ENCODE data around the gene SLC16A12. TPM values are rescaled to one million over a fixed set of nuclear protein-coding genes. Genes with fewer than 3 reads are reported as not detected.
"Not testable (repeated sequence)": the region's sequence is repeated elsewhere in the genome, so short reads cannot be mapped to it uniquely, and the experiment has no call there.

The SLC16A12 gene
- total RNA-seq, 1 experiment from 2014 or later = 0.10 TPM

DNA sequence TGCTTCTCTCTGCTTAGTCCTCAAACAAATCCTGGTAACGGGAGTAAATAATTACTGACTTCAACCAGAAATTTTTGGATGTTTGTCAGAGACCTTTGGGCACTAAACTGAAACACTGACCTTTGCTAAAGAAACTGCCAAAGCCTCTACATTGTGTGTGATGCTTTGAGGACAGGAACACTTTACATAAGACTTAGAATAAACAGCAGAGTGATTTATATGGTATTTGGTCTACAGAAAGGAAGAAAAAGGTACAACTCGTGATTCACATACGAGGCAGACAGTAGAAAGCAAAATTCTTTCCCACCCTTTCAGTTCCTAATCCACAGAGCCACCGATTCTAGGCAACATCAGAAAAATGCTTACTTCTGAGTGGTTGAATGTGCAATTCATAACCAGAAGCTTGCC is 59.8 kb downstream of the SLC16A12 start:
- no peak for DNase-seq (ENCODE audit: extremely low read depth, low read depth)

DNA sequence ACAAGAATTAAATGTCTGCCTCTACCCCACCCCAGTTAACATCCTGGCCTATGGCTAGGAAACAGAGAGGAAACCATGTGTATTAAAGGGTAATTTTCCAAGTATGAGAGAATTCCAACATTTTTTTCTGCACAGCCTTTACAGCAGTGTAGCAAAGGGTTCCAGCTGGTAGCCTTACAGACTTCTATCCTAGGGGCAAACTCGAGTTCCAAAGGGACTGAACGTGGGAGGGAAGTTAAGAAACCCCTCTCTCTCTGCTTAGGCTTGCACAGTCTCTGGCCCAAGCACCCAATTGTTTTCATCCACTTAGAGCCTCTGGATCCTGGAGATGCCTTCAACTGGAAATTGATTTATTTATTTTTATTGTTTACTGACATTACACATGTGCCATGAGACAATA is 60.3 kb downstream of the SLC16A12 start:
- no peak for DNase-seq (ENCODE audit: extremely low read depth, low read depth)

DNA sequence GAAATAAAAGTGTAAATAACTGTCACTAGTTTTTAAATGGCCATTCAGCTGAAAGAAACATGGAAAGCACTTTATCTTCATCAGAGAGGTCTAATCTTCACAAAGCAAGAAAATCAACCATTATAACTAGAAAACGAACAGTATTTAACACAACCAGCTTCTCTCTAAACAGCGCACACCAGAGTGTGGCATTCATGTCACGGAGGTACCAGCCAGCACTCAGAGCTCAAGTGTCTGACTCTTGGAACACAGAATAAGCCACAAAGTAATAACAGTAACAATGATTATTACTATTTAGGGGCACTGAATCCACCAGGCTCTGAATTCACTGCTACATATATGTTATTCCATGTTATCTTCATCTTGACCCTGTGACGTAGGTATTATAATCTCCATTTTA is 60.9 kb downstream of the SLC16A12 start:
- DNase-seq (ENCODE audit: extremely low read depth, low read depth) = no peak

DNA sequence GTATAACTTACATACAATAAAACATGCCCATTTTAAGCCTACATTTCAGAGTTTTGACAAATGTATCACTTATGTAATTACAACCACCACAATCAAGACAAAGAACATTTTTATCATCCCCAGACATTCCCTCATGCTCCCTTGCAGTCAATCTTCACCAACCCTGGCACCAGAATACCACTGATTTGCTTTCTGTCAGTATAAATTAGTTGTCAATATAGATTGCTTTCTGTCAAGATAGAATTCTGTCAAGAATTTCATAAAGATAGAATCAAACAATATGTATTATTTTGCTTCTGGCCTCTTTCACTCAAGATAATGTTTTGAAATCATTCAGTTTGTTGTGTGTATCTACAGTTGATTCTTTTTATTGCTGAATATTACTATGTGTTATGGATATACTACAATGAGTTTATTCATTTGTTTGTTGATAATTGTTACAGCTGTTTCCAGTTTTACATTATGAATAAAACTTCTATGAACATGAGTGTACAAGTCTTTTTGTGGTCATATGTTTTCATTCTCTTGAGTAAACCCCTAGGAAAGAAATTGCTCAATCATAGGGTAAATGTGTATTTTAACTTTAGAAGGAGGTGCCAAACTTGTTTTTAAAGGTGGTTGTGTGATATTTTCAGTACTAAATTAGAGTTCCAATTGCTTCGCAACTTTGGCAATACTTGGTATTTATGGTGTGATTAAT is 64.1 kb downstream of the SLC16A12 start:
- no peak for DNase-seq (ENCODE audit: extremely low read depth, low read depth)

DNA sequence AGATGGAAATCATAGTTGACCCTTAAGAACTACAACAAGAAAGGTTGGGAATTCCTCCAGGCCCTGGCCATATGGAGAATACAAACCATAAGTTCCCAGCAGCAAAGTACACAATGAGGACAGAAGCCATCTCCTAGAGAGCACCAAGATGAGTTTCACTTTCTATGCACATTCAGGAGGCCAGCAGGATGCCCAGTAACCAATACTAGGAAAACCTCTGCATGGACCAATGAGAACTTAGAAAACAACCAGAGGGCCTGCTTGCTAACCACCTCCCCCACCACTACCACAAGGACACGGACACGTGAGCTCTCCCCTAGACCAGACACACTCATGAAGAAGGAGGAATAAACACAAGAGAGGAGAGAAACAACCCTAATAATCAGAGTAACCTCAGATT is 64.8 kb downstream of the SLC16A12 start:
- DNase-seq (ENCODE audit: extremely low read depth, low read depth) = no peak

DNA sequence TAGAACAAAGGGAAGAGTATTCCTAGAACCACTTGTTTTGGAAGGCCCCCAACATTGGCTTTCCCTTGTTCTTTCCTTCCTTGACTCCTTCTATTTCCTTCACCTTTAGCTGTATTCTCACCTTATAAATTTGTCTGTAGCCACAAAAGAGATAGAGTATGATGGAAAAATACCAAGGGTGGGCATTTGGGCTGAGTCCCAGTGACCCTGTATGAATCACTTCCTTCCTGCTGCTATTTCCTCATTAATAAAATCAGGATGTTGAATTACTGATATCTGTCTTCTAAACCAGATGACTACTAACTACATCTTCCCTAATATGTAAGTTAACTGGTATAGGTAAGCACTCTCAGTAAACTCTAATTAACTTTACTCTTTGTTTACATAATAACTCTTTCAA is 65.9 kb downstream of the SLC16A12 start:
- no peak for DNase-seq (ENCODE audit: extremely low read depth, low read depth)

DNA sequence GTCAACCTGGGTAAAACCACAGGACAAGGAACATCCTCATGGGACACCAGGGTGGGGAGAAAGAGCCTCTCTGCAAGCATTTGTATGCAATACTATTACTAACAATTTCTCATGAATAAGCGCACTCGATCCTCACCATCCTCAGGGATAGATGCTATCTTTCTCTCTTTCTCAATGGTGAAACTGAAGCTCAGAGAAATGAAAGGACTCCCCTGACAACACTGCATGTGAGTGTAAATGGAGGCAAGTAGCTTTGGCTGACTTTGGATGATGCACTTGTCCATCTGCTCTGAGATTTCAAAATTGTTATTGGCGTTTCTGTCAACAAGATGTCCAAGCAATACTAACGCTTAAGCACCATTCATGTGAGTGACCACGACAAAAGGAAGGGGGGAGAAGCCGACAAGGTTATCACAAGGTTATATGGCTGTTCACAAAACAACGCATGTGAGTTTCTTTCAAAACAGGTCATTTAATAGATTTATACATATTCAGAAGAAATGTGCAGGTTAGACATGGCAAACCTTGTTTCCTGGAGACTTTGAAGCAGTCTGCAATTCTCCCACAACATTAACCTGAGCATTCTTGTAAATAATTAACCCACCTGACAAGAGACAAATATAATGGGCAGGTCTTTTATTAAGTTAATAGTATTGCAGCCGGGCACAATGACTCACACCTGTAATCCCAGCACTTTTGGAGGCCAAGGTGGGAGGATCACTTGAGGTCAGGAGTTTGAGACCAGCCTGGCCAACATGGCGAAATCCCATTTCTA is 67.0 kb downstream of the SLC16A12 start:
- DNase-seq (ENCODE audit: extremely low read depth, low read depth) = no peak

DNA sequence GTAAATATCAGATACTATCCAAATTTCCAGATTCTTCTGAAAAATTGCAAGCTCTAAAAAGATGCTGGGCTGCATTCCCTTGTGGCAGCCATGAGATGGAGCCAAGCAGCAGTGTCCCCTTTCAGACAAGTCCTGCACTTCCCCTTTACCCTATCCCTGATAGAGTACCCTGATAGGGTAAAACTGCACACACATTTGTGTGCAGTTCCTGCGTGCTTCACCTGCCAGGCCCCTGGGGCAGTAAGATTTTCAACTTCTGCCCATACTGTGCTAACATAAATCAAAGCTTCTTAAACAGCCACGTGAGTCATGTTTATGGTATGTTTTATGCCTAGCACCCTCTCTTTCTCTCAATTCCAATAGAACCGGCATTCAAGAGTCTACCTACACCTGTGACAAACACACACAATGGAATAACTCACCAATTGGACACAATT is 68.8 kb downstream of the SLC16A12 start:
- peak; percentile 14 for DNase-seq (ENCODE audit: extremely low read depth, low read depth)

DNA sequence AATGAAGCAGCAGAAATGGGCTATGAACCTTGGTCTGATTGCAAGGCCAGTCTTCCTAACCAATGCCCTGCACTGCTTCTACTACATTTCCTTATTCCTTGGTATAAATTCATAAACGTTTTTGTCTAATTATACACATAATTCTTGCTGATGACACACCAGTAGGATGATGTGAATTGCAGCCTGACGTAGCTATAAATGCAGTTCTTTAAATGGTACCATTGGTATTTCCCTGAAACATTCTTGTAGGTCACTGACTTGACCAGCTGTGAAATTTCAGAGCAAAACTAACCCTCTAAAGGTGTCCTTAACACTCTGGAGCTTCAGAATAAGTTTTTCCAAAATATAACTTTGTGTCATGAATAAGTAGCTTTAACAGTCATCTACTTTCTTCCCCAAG is 70.2 kb downstream of the SLC16A12 start:
- DNase-seq (ENCODE audit: extremely low read depth, low read depth) = no peak

DNA sequence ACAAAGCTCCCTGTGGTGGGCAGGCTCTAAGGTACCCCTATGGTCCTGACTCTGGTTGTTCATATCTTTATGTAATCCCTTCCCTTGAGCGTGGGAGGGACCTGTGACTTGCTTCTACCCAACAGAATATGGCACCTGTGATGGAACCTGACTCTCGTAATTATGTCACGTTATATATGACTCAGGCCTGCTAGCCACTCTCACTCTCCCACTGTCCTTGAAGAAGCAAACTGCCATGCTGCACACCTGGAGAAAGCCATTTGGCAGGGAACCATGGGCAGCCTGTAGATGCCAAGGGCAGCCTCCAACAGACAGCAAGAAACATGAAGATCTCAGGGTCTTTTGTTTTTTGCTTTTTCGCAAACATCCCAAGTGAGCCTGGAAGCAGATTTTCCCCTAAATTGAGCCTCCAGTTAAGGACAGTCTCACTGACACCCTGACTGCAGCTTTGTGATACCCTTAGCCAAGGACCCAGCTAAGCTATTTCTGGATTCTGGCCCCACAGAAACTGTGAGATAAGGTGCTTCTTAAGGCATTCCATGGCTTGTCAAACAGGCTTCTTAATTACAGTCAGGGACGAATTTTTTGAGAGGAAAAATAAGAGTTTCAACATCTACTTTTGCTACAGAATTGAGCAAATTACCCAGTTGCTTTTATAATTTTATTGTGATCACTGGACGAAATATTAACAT is 71.4 kb downstream of the SLC16A12 start:
- no peak for DNase-seq (ENCODE audit: extremely low read depth, low read depth)

DNA sequence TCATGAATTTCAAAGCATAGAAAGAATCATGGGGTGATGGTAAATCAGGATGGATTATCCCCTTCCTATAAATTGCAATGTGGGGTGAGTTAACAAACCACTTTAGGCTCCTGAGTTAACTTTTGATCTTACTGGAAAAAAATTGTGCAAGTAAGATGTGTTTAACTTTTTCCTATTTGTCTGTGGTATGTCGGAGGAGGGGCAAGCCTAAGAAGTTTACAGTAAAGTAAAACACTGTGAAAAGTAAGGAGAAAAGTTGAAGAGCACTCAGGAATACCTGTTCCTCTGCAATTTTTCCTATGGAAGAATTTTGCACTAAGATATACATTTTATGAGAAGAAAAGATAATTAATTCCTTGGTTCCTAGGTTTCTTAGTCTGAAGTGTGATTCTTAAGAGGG is 76.6 kb downstream of the SLC16A12 start:
- DNase-seq (ENCODE audit: extremely low read depth, low read depth) = no peak

DNA sequence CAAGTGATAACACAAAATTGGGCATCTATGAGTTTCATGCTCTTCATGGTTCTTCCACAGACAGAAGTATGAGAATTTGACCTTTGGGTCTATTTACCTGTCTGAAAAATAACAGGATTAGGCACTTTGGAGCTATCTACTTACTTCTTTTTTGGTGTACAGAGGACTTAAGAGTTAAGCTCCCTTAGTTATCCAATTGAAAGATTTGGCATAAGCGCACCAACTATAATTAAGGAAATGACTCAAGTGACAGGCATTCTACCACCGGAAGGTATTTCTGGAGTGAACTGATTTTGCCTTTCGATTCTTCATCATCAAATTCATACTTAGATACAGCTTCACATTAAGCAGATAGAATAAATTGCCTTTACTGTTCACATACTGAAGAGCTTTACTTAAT is 77.1 kb downstream of the SLC16A12 start:
- no peak for DNase-seq (ENCODE audit: extremely low read depth, low read depth)

DNA sequence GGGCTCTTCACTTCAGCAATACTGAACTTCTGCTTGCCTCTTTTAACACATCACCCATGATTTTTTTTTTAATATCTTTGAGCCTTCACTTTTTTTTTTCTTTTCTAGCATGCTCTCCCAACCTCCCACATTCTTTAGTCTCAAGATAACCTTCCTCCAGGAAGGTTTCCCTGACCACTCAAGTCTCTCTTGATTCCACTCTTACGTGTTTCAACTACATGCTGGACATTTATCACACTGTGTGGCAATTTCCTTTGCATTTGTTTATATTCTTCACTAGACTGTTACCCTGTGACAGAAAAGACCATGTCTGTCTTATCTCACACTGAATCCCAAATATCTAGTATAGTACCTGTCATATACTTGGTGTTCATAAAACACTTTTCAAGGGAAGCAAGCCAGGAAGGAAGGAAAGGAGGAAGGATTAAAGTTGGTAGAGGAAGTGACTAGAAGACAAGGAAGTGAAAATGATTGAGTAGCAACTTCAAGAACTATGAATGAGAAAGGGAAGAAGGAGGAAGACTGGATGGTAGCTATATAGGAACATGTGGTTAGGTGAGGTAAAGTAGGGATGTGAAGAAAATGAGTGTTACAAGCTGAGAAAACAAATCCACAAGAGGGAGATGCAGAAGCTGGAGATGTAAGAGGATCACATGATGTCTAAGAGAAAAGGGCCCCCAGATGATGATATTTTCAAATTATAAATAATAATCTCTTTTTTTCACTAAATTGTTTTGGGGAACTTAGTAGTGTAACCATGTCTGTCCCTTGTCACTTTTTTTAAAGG is 80.6 kb downstream of the SLC16A12 start:
- no peak for DNase-seq (ENCODE audit: extremely low read depth, low read depth)

DNA sequence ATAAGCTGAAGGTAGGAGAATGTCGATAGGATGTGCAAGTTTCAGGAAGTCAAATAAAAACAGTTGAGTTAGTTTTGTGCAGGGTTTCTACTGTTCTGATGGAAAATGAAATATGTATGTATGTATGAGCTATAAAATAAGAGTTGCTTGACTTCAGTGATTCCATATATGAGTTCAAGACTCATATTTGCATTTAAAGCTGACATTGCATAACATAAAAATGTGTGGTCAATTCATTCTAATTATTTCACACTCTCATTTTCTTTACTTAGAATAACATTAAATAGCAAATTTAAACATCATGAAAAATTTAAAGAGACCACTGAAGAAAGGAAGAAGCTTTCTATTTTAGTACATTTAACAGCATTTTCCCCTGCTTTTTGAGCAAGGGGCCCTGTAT is 83.2 kb downstream of the SLC16A12 start:
- DNase-seq (ENCODE audit: extremely low read depth, low read depth) = no peak

DNA sequence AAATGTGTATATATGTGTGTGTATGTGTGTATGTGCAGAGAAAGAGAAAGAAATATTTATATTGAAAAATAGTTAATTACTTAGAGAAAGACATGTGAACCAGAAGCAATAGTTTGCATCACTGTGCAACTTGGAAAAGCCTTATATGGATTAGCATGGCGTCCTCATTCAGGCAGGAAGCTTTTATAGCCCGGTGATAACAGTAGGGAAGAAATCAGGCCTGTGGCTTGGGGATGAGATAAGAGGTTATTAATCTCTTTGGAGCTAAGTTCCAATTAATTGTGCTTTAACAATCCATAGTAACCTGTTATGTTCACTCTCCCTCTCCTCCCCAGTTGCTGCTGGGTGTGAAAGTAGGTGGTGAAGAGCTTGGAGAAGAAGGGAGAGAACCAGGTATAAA is 84.5 kb downstream of the SLC16A12 start:
- DNase-seq (ENCODE audit: extremely low read depth, low read depth) = no peak

DNA sequence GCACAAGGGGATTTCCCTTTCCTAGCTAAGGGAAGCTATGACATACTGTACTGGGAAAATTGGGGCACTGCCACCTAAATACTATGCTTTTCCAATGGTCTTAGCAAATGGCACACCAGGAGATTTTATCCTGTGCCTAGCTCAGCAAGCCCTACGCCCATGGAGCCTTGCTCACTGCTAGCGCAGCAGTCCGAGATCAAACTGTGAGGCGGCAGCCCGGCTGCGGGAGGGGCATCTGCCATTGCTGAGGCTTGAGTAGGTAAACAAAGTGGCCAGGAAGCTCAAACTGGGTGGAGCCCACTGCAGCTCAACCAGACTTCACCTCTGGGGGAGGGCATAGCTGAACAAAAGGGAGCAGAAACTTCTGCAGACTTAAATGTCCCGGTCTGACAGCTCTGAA is 90.6 kb downstream of the SLC16A12 start:
- DNase-seq (ENCODE audit: extremely low read depth, low read depth) = not testable (repeated sequence)

DNA sequence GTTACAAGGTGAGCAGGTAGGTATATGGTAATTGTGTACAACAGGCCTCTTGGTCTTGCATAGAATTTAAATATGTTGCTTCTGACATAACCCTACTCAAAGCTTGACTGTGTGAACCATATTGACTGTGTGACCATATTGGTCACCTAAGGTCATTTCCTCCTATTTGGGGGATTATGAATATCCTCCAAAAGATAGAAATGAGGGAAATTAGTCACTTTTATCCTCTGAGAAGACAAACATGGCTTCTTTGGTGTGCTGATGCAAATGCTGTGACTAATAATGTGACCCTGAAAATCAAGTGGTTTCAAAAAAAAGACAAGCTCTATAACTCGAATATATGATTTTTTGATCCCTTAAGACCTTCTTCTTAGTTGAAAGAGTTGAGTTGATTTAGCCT is 93.1 kb downstream of the SLC16A12 start:
- no peak for DNase-seq (ENCODE audit: extremely low read depth, low read depth)

DNA sequence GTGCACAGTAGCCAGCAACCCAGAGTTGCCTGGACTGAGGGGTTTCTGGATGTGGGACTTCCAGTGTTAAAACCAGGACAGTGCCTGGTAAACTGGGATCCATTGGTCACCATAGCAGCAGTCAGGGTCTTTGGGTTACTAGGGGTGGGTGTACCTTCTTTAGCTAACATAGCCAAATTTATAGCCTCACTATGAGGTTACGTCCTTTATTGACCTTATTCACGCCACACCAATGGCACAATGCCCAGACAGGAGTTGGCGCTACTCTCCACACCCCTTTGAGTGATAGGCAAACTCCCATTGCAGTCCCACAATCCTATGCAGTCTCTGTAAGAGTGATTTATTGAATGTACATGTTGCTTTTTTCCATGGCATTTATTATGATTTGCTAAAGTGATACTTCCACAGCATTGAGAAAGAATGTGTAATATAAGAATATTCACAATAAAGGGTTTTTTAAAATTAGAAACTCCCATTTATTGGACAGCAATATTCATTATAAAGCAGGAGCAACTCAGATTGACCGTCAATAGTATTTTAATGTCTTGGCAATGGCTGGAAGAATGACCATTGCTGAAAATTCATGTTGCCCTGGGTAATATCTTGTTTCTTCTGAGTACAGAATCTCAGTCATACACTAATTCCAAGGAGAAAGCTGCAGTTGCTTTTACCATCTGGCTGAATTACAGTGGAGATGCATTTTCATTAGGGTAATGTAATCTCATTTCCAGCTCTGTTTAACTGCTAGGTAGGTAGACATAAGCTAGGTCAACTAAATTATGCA is 95.0 kb downstream of the SLC16A12 start:
- no peak for DNase-seq (ENCODE audit: extremely low read depth, low read depth)

DNA sequence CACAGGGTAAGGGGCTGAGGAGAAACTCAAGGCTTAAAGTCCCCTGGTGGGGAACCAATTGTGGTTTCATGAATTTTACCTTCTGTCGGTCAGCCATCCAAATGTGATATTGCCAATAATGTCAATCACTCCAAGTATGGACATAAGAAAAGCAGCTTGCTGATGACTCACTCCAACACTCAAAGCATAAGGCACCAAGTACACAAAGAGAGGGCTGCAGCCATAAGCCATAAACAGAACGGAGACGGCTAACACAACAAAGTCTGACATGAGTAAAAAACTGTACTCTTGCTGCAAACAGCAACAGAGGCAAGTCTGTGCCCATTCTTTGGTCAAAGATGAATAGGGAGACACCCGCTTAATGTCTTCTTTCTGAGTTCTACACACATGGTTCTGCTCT is 96.9 kb downstream of the SLC16A12 start:
- DNase-seq (ENCODE audit: extremely low read depth, low read depth) = no peak

DNA sequence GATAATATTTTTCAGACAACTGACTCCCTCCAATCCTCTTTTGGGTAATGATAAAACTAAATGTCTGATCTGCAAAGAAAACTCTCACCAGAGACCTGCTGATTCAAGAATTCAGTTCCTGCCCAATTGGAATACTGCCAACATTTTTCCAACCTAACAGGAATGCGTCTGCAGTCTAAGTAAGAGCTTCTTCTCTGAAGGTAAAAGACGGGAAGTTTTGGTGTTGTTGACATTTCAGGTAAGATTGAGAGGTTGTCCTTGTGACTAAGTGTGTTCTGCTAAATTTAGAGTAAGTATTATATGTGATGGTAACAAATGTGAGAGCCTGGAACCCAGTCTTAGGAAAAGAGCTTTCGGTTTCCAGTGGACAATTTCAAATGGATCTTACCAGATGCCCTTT is 103.4 kb downstream of the SLC16A12 start:
- no peak for DNase-seq (ENCODE audit: extremely low read depth, low read depth)

Data from NCI-H460 (cell line).